ENCODE results near the gene H1-8. TPM values are rescaled to one million over a fixed set of nuclear protein-coding genes. Genes with fewer than 3 reads are reported as not detected.
"Not testable (repeated sequence)": the region's sequence is repeated elsewhere in the genome, so short reads cannot be mapped to it uniquely, and the experiment has no call there.

The H1-8 gene
- total and polyA plus RNA-seq, 11 donors, result not detected

GRCh38 chr3:129540776-129541516 lies 2.0 kb upstream of the H1-8 start:
- ATAC-seq (no peak), DNase-seq (no peak)
- WGBS, 4 donors, result 88 to 92% (median 90%) methylated on average over 11 of the region's 11 CpGs
- Histone ChIP-seq H3K27me3 (no peaks in the 10 kb centered on the region), H3K27ac (no peak overlapping the region), H3K4me3 (no peak overlapping the region), H3K9me3 (no peaks in the 10 kb centered on the region), H3K4me1 (no peaks in the 10 kb centered on the region), H3K36me3 (no peaks in the 10 kb centered on the region)
- intact Hi-C loops (cut with DNase I), result no loop called here
- no peak for TF ChIP-seq POLR2A (IDR thresholded peaks at IDR 0.05)
- no peak for TF ChIP-seq CTCF (IDR thresholded peaks at IDR 0.05)

- Histone ChIP-seq H3K4me1 (no peaks in the 10 kb centered on the region), H3K27me3 (no peaks in the 10 kb centered on the region), H3K27ac (no peak overlapping the region), H3K36me3 (no peaks in the 10 kb centered on the region), H3K9me3 (no peaks in the 10 kb centered on the region), H3K4me3 (no peak overlapping the region)
- no peak for DNase-seq
- WGBS, 4 donors, result 95 to 100% (median 98%) methylated on average over 3 to 5 of the region's 5 CpGs
- intact Hi-C loops (cut with DNase I), result no loop called here
- no peak for TF ChIP-seq CTCF (IDR thresholded peaks at IDR 0.05)
- no peak for TF ChIP-seq POLR2A (IDR thresholded peaks at IDR 0.05)
- no peak for ATAC-seq
These were observed 228 bp upstream of the H1-8 start for GRCh38 chr3:129542747-129543146.

GRCh38 chr3:129543999-129544398 lies 1.0 kb downstream of the H1-8 start:
- Histone ChIP-seq H3K27ac (no peak overlapping the region), H3K4me3 (no peak overlapping the region), H3K9me3 (no peaks in the 10 kb centered on the region), H3K4me1 (no peaks in the 10 kb centered on the region), H3K27me3 (no peaks in the 10 kb centered on the region), H3K36me3 (no peaks in the 10 kb centered on the region)
- intact Hi-C loops (cut with DNase I), result no loop called here
- no peak for ATAC-seq
- DNase-seq, result no peak
- WGBS, 4 donors, result 71 to 87% (median 77%) methylated on average over 9 of the region's 9 CpGs
- TF ChIP-seq POLR2A (IDR thresholded peaks at IDR 0.05) (no peak), CTCF (IDR thresholded peaks at IDR 0.05) (no peak)

- H3K36me3 ChIP-seq; H3K27me3 ChIP-seq; intact Hi-C loops (cut with DNase I); H3K4me3 ChIP-seq; H3K9me3 ChIP-seq; H3K4me1 ChIP-seq; ATAC-seq; H3K27ac ChIP-seq; DNase-seq: not testable (repeated sequence)
- WGBS, 4 donors, result 88 to 96% (median 94%) methylated on average over 3 of the region's 3 CpGs
These were observed 3.0 kb downstream of the H1-8 start for GRCh38 chr3:129545951-129546350.

GRCh38 chr3:129547241-129547640 lies 4.3 kb downstream of the H1-8 start:
- Histone ChIP-seq H3K27ac (no peak overlapping the region), H3K27me3 (no peaks in the 10 kb centered on the region), H3K36me3 (no peaks in the 10 kb centered on the region), H3K4me1 (peaks cover 0 to 3% (median 0%) of the 10 kb centered on the region in 12 donors), H3K4me3 (no peak overlapping the region), H3K9me3 (no peaks in the 10 kb centered on the region)
- DNase-seq (no peak), ATAC-seq (no peak)
- 91 to 96% (median 96%) methylated on average over 3 to 24 of the region's 24 CpGs for WGBS, 4 donors
- intact Hi-C loops (cut with DNase I), result no loop called here
- no peak for TF ChIP-seq CTCF (IDR thresholded peaks at IDR 0.05)
- no peak for TF ChIP-seq POLR2A (IDR thresholded peaks at IDR 0.05)

Data from heart left ventricle (tissue), 16 donors.